NCI-H1092 (cell line): ENCODE data around the gene PTPRD.

ENCODE experiments used
- DNase-seq: peaks from one replicate; lab custom pipeline; 2025; lab: John Stamatoyannopoulos, UW

The PTPRD gene

GRCh38 chr9:8384091-8384490 is 2228.7 kb downstream of the PTPRD start:
- DNase-seq: no peak

- no peak for DNase-seq
These were observed 2229.8 kb downstream of the PTPRD start for GRCh38 chr9:8382777-8383527.

GRCh38 chr9:8382266-8382665 is 2230.5 kb downstream of the PTPRD start:
- DNase-seq: no peak

GRCh38 chr9:8381601-8382000 is 2231.2 kb downstream of the PTPRD start:
- DNase-seq: no peak

- DNase-seq: no peak
These were observed 2238.3 kb downstream of the PTPRD start for GRCh38 chr9:8374471-8374870.

- no peak for DNase-seq
These were observed 2241.1 kb downstream of the PTPRD start for GRCh38 chr9:8371686-8372085.

GRCh38 chr9:8366161-8366926 is 2246.5 kb downstream of the PTPRD start:
- no peak for DNase-seq

GRCh38 chr9:8365466-8366160 is 2247.2 kb downstream of the PTPRD start:
- no peak for DNase-seq

GRCh38 chr9:8365029-8365428 is 2247.8 kb downstream of the PTPRD start:
- DNase-seq: no peak

- no peak for DNase-seq
These were observed 2248.6 kb downstream of the PTPRD start for GRCh38 chr9:8364026-8364752.

GRCh38 chr9:8362250-8362649 is 2250.6 kb downstream of the PTPRD start:
- DNase-seq: no peak

- DNase-seq: no peak
These were observed 2251.4 kb downstream of the PTPRD start for GRCh38 chr9:8361364-8361763.

- DNase-seq: no peak
These were observed 2256.4 kb downstream of the PTPRD start for GRCh38 chr9:8356406-8356805.

GRCh38 chr9:8351436-8351835 is 2261.4 kb downstream of the PTPRD start:
- no peak for DNase-seq

- DNase-seq: no peak
These were observed 2262.9 kb downstream of the PTPRD start for GRCh38 chr9:8349901-8350300.

- DNase-seq: no peak
These were observed 2263.4 kb downstream of the PTPRD start for GRCh38 chr9:8349376-8349775.

GRCh38 chr9:8348756-8349155 is 2264.0 kb downstream of the PTPRD start:
- no peak for DNase-seq

GRCh38 chr9:8346296-8346695 is 2266.5 kb downstream of the PTPRD start:
- DNase-seq: no peak

GRCh38 chr9:8338767-8339510 is 2273.9 kb downstream of the PTPRD start:
- DNase-seq: no peak

- DNase-seq: no peak
These were observed 2274.7 kb downstream of the PTPRD start for GRCh38 chr9:8337834-8338766.
